Measurements from ENCODE around the gene GALK1. TPM values are rescaled to one million over a fixed set of nuclear protein-coding genes. Genes with fewer than 3 reads are reported as not detected.

Gene GALK1
- total and polyA plus RNA-seq, 2 of the 13 experiments (the other 11 are each of a cell fraction or from before 2014, with no cell fraction given): 59.9 to 93.6 TPM

GRCh38 chr17:75749545-75750389 is 15.2 kb downstream of the GALK1 start (continued):
- TF ChIP-seq ZNF646 (CRISPR knock-in tag; IDR thresholded peaks at IDR 0.05) (no peak), BORCS8-MEF2B (CRISPR knock-in tag; IDR thresholded peaks at IDR 0.05) (peak; percentile 36; the same call in 1 of the 2 replicates), PRDM10 (CRISPR knock-in tag; IDR thresholded peaks at IDR 0.05; ENCODE audit: low read depth) (no peak), MIXL1 (CRISPR knock-in tag; IDR thresholded peaks at IDR 0.05) (no peak), ZBTB7A (CRISPR knock-in tag; IDR thresholded peaks at IDR 0.05) (no peak), RARA (CRISPR knock-in tag; IDR thresholded peaks at IDR 0.05) (no peak), CREM (IDR thresholded peaks at IDR 0.05) (no peak), CREM (CRISPR knock-in tag; IDR thresholded peaks at IDR 0.05) (no peak), PPARG (CRISPR knock-in tag; conservative IDR thresholded peaks at IDR 0.05) (no peak), JARID2 (CRISPR knock-in tag; IDR thresholded peaks at IDR 0.05; ENCODE audit: insufficient replicate concordance) (no peak)
- TF ChIP-seq, protein P1, sequence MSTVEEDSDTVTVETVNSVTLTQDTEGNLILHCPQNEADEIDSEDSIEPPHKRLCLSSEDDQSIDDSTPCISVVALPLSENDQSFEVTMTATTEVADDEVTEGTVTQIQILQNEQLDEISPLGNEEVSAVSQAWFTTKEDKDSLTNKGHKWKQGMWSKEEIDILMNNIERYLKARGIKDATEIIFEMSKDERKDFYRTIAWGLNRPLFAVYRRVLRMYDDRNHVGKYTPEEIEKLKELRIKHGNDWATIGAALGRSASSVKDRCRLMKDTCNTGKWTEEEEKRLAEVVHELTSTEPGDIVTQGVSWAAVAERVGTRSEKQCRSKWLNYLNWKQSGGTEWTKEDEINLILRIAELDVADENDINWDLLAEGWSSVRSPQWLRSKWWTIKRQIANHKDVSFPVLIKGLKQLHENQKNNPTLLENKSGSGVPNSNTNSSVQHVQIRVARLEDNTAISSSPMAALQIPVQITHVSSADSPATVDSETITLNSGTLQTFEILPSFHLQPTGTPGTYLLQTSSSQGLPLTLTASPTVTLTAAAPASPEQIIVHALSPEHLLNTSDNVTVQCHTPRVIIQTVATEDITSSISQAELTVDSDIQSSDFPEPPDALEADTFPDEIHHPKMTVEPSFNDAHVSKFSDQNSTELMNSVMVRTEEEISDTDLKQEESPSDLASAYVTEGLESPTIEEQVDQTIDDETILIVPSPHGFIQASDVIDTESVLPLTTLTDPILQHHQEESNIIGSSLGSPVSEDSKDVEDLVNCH (CRISPR knock-in tag; IDR thresholded peaks at IDR 0.05): no peak

Data from HepG2 (cell line).